ENCODE results near the gene GPR78. TPM values are rescaled to one million over a fixed set of nuclear protein-coding genes. Genes with fewer than 3 reads are reported as not detected.
A peak's percentile ranks its signal among the peaks of the same experiment; 100 is the strongest.

GPR78 gene
- total RNA-seq, 1 experiment from 2014 or later, result 5.7 TPM

DNA sequence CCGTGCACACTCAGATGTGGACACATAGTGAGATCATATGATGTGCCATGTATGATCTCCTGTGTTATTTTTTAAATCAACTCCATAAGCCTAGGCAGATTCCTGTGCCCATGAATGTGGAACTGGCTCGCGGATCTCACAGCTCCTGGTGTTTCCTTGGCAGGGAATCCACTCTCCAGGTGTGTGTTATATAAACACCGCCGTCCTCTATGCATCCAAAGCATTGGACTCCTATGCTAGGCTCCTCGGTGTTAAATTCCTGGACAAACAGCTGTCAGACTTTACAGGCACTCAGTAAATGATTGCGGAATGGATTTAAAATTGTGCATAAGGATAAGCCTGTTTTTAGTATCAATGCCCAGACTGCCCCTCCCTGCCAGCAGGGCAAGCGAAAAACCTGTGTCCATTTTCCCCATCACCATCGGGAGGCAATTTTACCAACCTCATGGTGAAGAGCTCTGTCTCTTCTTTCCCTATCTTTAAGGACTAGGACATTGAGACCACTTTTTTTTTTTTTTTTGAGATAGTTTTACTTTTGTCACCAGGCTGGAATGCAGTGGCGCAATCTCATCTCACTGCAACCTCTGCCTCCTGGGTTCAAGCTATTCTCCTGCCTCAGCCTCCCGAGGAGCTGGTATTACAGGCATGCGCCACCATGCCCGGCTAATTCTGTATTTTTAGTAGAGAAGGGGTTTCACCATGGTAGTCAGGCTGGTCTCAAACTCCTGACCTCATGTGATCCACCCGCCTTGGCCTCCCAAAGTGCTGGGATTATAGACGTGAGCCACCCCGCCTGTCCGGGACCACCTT, 23.6 kb upstream of the GPR78 start (continued):
- TF ChIP-seq, protein P1, sequence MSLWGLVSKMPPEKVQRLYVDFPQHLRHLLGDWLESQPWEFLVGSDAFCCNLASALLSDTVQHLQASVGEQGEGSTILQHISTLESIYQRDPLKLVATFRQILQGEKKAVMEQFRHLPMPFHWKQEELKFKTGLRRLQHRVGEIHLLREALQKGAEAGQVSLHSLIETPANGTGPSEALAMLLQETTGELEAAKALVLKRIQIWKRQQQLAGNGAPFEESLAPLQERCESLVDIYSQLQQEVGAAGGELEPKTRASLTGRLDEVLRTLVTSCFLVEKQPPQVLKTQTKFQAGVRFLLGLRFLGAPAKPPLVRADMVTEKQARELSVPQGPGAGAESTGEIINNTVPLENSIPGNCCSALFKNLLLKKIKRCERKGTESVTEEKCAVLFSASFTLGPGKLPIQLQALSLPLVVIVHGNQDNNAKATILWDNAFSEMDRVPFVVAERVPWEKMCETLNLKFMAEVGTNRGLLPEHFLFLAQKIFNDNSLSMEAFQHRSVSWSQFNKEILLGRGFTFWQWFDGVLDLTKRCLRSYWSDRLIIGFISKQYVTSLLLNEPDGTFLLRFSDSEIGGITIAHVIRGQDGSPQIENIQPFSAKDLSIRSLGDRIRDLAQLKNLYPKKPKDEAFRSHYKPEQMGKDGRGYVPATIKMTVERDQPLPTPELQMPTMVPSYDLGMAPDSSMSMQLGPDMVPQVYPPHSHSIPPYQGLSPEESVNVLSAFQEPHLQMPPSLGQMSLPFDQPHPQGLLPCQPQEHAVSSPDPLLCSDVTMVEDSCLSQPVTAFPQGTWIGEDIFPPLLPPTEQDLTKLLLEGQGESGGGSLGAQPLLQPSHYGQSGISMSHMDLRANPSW (CRISPR knock-in tag; conservative IDR thresholded peaks at IDR 0.05; ENCODE audit: low read depth), result no peak
- no peak for TF ChIP-seq ZNF423 (CRISPR knock-in tag; IDR thresholded peaks at IDR 0.05)
- TF ChIP-seq, protein P2, sequence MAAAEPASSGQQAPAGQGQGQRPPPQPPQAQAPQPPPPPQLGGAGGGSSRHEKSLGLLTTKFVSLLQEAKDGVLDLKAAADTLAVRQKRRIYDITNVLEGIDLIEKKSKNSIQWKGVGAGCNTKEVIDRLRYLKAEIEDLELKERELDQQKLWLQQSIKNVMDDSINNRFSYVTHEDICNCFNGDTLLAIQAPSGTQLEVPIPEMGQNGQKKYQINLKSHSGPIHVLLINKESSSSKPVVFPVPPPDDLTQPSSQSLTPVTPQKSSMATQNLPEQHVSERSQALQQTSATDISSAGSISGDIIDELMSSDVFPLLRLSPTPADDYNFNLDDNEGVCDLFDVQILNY (CRISPR knock-in tag; IDR thresholded peaks at IDR 0.05), result no peak
- TF ChIP-seq ZNF396 (CRISPR knock-in tag; IDR thresholded peaks at IDR 0.05; ENCODE audit: borderline replicate concordance), result no peak
- no peak for TF ChIP-seq GTF2I (CRISPR knock-in tag; conservative IDR thresholded peaks at IDR 0.05)

DNA sequence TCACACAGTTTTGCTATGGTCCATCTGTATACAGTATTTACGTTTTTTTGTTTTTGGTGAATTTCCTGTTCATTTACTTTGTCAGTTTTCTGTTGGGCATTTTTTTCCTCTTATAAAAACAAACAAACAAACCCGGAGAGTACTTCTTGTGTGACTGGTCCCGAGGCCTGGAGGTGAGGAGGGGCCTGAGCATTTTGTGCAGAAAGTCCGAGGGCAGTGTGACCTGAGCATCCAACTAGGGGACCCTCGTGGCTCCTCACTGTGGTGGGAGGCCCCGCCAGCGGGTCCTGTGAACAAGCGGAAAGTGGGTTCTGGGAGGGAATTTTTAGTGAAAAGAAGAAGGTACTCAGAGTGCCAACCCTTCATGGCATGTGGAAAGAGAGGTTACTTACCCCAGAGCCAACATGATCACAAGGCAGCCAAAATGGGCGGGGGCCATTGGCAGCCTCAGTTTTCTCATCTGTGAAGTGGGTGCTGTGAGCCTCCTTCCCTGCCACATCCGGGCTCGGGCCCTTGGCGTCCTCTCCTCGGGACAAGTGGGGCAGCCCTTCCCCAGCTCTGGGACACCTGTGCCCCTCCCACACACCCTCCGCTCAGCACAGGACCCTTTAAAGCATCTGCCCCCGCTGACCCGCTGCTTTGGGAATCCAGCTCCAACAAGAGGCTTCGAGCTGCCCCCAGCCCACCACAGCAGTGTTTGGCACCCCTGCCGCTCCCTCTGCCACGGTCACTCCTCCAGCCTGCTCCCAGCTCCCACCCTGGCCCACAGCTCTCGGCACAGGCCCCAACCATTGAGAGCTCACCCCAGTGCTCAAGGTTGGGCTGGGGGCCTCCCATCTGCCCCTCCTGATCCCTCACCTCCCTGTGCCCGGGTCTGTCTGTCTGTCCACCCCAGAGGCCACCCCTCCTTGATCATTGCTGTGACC, 22.8 kb upstream of the GPR78 start:
- peaks cover 16% of the 10 kb centered on the region for H3K4me1 Mint-ChIP-seq
- H3K9me3 Mint-ChIP-seq, result no peaks in the 10 kb centered on the region
- peak overlapping the region; percentile 13; the same call in 1 of the 2 replicates for H3K27ac Mint-ChIP-seq
- no peak overlapping the region for H3K4me3 Mint-ChIP-seq
- POLR2A ChIA-PET, result no interaction called here
- H3K27me3 Mint-ChIP-seq (ENCODE audit: low read depth), result no peaks in the 10 kb centered on the region
- H3K36me3 Mint-ChIP-seq, result no peaks in the 10 kb centered on the region
- CTCF ChIA-PET, result interaction anchor here (0.6 to 1.2 kb wide), 7 partner anchors 17 to 88 kb away, joined by 3 to 6 read pairs (median 4); partner anchors contain the start of gene CPZ
- no peak for ATAC-seq
- DNase-seq (ENCODE audit: low spot score), result no peak
- TF ChIP-seq TEAD1 (CRISPR knock-in tag; IDR thresholded peaks at IDR 0.05) (no peak), GRHL2 (CRISPR knock-in tag; IDR thresholded peaks at IDR 0.05; ENCODE audit: insufficient replicate concordance, severe bottlenecking) (no peak), RORB (CRISPR knock-in tag; IDR thresholded peaks at IDR 0.05) (no peak), NR1H2 (CRISPR knock-in tag; IDR thresholded peaks at IDR 0.05) (no peak), EMX1 (CRISPR knock-in tag; IDR thresholded peaks at IDR 0.05) (no peak), TP53 (CRISPR knock-in tag; IDR thresholded peaks at IDR 0.05) (no peak), GTF2I (CRISPR knock-in tag; conservative IDR thresholded peaks at IDR 0.05) (no peak; the same call in 1 of the 2 replicates), ZNF121 (CRISPR knock-in tag; IDR thresholded peaks at IDR 0.05) (no peak), FOXJ3 (CRISPR knock-in tag; IDR thresholded peaks at IDR 0.05; ENCODE audit: borderline replicate concordance) (no peak), JAZF1 (CRISPR knock-in tag; IDR thresholded peaks at IDR 0.05) (no peak)
- TF ChIP-seq, protein P3, sequence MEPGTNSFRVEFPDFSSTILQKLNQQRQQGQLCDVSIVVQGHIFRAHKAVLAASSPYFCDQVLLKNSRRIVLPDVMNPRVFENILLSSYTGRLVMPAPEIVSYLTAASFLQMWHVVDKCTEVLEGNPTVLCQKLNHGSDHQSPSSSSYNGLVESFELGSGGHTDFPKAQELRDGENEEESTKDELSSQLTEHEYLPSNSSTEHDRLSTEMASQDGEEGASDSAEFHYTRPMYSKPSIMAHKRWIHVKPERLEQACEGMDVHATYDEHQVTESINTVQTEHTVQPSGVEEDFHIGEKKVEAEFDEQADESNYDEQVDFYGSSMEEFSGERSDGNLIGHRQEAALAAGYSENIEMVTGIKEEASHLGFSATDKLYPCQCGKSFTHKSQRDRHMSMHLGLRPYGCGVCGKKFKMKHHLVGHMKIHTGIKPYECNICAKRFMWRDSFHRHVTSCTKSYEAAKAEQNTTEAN (CRISPR knock-in tag; IDR thresholded peaks at IDR 0.05), result no peak
- TF ChIP-seq, protein P4, sequence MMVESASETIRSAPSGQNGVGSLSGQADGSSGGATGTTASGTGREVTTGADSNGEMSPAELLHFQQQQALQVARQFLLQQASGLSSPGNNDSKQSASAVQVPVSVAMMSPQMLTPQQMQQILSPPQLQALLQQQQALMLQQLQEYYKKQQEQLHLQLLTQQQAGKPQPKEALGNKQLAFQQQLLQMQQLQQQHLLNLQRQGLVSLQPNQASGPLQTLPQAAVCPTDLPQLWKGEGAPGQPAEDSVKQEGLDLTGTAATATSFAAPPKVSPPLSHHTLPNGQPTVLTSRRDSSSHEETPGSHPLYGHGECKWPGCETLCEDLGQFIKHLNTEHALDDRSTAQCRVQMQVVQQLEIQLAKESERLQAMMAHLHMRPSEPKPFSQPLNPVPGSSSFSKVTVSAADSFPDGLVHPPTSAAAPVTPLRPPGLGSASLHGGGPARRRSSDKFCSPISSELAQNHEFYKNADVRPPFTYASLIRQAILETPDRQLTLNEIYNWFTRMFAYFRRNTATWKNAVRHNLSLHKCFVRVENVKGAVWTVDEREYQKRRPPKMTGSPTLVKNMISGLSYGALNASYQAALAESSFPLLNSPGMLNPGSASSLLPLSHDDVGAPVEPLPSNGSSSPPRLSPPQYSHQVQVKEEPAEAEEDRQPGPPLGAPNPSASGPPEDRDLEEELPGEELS (CRISPR knock-in tag; IDR thresholded peaks at IDR 0.05), result no peak
- TF ChIP-seq, protein P5, sequence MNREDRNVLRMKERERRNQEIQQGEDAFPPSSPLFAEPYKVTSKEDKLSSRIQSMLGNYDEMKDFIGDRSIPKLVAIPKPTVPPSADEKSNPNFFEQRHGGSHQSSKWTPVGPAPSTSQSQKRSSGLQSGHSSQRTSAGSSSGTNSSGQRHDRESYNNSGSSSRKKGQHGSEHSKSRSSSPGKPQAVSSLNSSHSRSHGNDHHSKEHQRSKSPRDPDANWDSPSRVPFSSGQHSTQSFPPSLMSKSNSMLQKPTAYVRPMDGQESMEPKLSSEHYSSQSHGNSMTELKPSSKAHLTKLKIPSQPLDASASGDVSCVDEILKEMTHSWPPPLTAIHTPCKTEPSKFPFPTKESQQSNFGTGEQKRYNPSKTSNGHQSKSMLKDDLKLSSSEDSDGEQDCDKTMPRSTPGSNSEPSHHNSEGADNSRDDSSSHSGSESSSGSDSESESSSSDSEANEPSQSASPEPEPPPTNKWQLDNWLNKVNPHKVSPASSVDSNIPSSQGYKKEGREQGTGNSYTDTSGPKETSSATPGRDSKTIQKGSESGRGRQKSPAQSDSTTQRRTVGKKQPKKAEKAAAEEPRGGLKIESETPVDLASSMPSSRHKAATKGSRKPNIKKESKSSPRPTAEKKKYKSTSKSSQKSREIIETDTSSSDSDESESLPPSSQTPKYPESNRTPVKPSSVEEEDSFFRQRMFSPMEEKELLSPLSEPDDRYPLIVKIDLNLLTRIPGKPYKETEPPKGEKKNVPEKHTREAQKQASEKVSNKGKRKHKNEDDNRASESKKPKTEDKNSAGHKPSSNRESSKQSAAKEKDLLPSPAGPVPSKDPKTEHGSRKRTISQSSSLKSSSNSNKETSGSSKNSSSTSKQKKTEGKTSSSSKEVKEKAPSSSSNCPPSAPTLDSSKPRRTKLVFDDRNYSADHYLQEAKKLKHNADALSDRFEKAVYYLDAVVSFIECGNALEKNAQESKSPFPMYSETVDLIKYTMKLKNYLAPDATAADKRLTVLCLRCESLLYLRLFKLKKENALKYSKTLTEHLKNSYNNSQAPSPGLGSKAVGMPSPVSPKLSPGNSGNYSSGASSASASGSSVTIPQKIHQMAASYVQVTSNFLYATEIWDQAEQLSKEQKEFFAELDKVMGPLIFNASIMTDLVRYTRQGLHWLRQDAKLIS (CRISPR knock-in tag; IDR thresholded peaks at IDR 0.05; ENCODE audit: borderline replicate concordance), result no peak
- TF ChIP-seq, protein P6, sequence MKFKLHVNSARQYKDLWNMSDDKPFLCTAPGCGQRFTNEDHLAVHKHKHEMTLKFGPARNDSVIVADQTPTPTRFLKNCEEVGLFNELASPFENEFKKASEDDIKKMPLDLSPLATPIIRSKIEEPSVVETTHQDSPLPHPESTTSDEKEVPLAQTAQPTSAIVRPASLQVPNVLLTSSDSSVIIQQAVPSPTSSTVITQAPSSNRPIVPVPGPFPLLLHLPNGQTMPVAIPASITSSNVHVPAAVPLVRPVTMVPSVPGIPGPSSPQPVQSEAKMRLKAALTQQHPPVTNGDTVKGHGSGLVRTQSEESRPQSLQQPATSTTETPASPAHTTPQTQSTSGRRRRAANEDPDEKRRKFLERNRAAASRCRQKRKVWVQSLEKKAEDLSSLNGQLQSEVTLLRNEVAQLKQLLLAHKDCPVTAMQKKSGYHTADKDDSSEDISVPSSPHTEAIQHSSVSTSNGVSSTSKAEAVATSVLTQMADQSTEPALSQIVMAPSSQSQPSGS (CRISPR knock-in tag; IDR thresholded peaks at IDR 0.05; ENCODE audit: borderline replicate concordance, low read depth), result no peak
- TF ChIP-seq, protein P7, sequence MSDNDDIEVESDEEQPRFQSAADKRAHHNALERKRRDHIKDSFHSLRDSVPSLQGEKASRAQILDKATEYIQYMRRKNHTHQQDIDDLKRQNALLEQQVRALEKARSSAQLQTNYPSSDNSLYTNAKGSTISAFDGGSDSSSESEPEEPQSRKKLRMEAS (CRISPR knock-in tag; IDR thresholded peaks at IDR 0.05), result no peak
- TF ChIP-seq, protein P8, sequence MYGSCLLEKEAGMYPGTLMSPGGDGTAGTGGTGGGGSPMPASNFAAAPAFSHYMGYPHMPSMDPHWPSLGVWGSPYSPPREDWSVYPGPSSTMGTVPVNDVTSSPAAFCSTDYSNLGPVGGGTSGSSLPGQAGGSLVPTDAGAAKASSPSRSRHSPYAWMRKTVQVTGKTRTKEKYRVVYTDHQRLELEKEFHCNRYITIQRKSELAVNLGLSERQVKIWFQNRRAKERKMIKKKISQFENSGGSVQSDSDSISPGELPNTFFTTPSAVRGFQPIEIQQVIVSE (CRISPR knock-in tag; IDR thresholded peaks at IDR 0.05; ENCODE audit: borderline replicate concordance), result no peak
